NCI-H524 (cell line): Measurements from ENCODE around the gene MYRIP.
"Not testable (repeated sequence)": the region's sequence is repeated elsewhere in the genome, so short reads cannot be mapped to it uniquely, and the experiment has no call there.

ENCODE experiments used
- DNase-seq, 2 experiments: peaks; one replicate each; lab custom pipeline; 2025; lab: John Stamatoyannopoulos, UW

MYRIP gene

GRCh38 chr3:40237159-40237558, 427.8 kb downstream of the MYRIP start:
- DNase-seq = no peak

DNA sequence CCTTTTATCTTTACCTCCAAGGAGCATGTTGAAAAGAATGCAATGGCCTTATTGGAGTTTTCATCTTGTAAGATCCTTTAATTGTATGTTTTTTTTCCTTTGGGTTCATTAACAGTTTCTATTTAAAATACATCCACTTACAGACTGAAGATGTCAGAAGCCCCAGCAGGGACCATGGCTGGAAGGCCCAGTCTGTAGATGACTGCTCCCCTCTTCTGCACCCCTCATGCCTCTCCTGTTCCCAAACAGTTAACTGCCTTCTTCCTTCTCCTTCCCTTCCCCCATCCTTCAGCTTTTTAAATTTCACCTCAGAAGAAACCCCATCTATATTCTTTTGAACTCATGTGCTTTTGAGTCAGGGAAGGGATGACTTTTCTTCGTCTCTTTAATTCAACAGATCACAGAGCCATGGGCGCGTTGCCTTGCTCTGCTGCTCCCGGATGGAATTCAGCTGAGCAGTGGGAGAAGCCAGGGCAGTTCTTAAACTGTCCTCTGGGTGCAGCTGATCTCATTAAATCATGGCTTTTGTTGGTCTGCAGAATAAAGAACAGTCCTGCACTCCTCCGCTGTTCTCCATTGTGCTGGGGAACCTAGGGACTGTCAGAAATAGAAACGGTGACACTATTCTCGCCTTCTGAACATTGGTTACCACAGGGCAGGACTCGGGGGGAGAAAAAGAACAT, 428.6 kb downstream of the MYRIP start:
- DNase-seq = no peak

DNA sequence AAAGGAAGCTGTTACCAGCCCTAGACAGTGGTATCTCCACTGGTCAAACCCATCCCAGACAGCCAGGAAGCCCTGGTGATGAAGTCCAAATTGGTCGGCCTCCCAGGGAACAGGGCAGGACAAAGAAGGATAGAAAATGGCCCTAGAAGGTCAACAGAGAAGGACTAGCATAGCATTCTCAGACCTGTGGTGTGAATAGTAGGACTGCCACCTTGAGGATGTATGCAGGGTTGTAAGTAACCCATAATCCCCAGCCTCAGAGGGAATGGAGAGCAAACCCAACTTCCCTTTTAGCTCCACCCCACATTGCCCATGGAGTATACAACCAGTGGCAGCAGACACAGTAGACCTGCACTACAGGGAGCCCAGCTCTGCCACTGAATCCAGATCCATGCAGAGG, 431.5 kb downstream of the MYRIP start:
- DNase-seq = no peak

GRCh38 chr3:40242216-40242615, 432.8 kb downstream of the MYRIP start:
- DNase-seq = no peak

- no peak for DNase-seq
These were observed 433.2 kb downstream of the MYRIP start for GRCh38 chr3:40242638-40243037.

- no peak for DNase-seq
These were observed 433.6 kb downstream of the MYRIP start for GRCh38 chr3:40243056-40243455.

DNA sequence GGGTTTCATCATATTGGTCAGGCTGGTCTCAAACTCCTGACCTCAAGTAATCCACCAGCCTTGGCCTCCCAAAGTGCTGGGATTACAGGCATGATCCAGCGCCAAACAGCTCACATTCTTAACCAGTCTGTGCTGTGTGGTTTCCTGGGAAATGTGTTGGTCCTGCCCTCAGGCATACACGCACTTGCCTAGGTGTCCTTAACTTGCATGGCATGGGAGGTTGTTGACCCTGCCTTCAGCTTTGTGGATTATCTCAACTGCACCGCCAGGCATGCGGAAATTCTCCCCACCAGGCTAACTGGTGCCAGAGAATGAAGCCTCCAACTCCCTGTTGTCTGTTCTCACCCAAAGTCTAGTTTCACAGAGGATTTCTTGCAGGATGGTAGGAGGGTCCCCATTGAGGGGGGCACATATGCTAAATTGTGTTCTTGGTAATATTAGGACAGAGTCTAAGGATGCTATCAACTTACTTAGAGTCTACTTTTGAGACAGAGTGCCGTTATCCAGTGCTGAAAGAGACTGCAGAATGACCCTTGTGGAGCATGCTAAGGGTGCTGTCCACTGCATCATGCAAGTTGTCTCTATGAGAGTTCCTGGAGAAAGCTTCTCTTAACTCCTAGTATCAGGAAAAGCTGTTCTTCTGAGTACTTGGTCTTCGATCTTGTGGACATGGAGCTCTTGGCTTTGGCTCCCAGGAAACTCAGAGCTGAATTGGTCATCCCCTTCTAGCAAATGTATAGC, 438.5 kb downstream of the MYRIP start:
- no peak for DNase-seq

- DNase-seq = no peak
These were observed 439.2 kb downstream of the MYRIP start for GRCh38 chr3:40248591-40248990.

DNA sequence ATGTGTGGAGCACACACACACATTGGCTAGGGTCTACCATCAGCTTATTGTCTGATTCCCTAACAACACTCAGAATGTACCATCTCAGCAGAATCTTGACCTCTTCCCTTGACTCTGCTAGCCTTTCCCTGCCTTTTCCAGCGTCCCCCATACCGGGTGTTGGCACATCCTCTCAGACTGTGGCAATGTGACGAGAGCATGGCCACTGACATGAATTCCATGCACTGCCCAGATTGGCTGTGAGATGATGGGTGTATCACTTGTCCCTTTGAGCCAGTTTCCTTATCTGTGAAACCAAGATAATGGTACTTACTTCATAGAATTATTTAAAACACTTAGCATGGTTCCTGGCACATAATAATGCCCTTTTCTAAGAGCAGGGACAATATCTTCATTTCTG, 439.8 kb downstream of the MYRIP start:
- DNase-seq = no peak

- no peak for DNase-seq
These were observed 445.1 kb downstream of the MYRIP start for GRCh38 chr3:40254491-40254890.

GRCh38 chr3:40254891-40255290, 445.5 kb downstream of the MYRIP start:
- no peak for DNase-seq

- DNase-seq = no peak
These were observed 446.1 kb downstream of the MYRIP start for GRCh38 chr3:40255532-40255931.

DNA sequence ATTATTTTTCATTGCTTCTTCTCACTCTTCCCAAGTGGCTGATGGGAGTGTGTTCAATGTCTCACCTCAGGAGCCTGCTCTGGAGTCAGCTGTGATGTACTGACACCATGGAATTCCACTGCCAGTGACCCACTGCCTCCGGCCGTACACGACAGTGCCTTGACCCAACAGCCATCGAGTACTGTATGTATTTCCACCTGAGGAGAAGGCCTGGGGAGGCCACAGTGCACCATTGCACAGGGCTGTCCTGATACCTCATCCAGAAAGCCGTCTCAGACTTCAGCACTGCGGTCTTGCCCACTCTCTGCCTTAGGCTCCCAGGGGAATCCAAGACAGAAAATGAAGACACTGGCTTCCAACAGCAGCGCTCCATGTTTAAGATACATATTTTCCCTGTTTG, 448.7 kb downstream of the MYRIP start:
- DNase-seq = no peak

DNA sequence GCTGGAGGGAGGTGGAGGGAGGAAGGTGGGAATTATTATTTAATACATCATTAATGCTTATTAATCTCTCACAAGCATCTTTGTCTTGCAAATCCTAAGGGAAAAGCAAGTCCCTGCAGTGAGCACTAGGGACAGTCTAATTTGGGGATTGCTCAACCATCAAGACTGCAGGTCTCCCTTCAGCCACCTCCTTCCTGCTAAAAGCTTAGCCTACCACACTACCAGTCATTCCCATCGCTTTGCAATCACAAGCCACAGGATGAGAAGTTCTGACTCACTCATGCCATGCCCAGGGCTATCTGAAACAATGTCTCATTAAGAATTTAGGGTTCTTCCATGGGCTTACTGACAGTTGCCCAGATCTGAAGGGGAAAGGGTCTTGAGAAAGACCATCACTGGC, 449.1 kb downstream of the MYRIP start:
- peak in 1 of 2 experiments; percentile 37 for DNase-seq

GRCh38 chr3:40262331-40262730, 452.9 kb downstream of the MYRIP start:
- peak; percentile 15 to 73 for DNase-seq

GRCh38 chr3:40264451-40264850, 455.0 kb downstream of the MYRIP start:
- DNase-seq = no peak

- DNase-seq = no peak
These were observed 455.8 kb downstream of the MYRIP start for GRCh38 chr3:40265181-40265580.

- peak; percentile 3 to 24 for DNase-seq
These were observed 458.7 kb downstream of the MYRIP start for GRCh38 chr3:40267937-40268724.

DNA sequence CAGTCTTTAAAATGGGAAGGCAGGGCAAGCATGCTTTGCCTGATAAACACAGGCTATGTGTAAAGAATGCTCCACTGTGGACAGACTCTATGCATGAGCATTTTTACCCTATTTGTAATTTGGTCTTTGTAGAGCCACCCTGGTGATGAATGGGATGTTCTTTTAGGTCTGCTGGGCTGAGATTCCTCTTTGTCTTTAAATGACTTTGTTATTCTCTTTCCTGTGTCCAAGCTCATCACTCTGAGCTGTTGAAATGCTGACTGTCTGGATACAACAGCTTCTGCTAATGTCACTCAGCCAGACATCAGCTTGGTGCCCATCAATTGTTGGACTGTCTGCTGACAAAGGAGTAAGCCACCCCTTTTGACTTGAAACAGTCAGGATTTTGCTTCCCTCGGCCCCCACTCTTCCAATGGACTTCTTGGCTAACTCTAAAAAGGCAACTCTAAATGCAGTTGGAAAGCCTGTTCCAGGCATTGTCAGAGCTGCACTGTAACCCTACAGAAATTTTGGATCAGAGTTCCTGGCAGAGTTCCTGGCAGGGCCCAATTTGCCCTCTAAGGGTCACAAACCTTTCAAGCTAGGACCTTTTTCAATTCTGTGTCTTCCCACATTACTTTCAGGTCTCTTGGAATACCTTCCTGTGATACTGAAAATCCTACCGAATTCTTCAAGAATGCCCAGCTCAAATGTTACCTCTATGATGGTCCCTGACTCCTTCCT, 459.6 kb downstream of the MYRIP start:
- no peak for DNase-seq

GRCh38 chr3:40278791-40279190, 469.4 kb downstream of the MYRIP start:
- DNase-seq = no peak

DNA sequence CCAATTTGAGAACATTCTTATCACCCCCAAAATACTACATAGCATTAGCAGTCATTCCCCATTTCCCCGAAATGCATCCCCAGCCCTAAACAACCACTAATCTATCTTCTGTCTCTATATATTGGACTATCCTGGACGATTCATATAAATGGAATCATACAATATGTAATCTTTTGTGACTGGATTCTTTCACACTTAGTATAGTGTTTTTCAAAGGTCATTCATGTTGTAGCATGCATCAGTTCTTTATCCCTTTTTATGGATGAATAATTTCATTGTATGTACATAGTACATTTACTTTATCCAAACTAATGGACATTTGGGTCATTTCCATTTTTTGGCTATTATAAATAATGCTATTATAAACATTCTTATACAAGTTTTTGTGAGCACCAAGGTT, 472.6 kb downstream of the MYRIP start:
- DNase-seq = no peak

GRCh38 chr3:40283057-40283456, 473.6 kb downstream of the MYRIP start:
- DNase-seq = not testable (repeated sequence)
